RCC 7860 (cell line): ENCODE measurements around the gene RRAGA.
"Not testable (repeated sequence)": the region's sequence is repeated elsewhere in the genome, so short reads cannot be mapped to it uniquely, and the experiment has no call there.

Experiments used
- DNase-seq: peaks from one replicate; pipeline ENCODE4 v3.0.0-alpha.2; 2015; ENCODE audit warnings: low spot score
- FAIRE-seq: peaks from 2 replicates; lab custom pipeline; 2012; peaks lifted over from hg19 to GRCh38; lab: Jason Lieb, UNC

The RRAGA gene

DNA sequence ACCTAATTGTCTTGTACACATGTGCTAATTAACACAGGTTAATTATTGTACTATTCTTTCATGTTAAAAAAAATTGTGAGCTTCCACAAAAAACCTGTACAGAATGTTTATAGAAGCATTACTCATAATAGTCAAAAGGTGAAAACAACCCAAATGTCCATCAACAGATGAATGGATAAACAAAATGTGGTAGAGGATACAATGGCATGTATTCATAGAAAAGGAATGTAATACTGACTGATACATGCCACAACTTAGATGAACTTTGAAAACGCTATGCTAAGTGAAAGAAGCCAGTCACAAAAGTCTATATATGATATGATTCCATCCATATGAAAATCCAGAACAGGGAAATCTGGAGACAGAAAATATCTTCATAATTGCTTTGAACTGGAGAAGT lies 25.6 kb downstream of the RRAGA start:
- FAIRE-seq (no peak), DNase-seq (no peak)

- FAIRE-seq (no peak), DNase-seq (no peak)
Observed at GRCh38 chr9:19085295-19085694, 36.1 kb downstream of the RRAGA start.

DNA sequence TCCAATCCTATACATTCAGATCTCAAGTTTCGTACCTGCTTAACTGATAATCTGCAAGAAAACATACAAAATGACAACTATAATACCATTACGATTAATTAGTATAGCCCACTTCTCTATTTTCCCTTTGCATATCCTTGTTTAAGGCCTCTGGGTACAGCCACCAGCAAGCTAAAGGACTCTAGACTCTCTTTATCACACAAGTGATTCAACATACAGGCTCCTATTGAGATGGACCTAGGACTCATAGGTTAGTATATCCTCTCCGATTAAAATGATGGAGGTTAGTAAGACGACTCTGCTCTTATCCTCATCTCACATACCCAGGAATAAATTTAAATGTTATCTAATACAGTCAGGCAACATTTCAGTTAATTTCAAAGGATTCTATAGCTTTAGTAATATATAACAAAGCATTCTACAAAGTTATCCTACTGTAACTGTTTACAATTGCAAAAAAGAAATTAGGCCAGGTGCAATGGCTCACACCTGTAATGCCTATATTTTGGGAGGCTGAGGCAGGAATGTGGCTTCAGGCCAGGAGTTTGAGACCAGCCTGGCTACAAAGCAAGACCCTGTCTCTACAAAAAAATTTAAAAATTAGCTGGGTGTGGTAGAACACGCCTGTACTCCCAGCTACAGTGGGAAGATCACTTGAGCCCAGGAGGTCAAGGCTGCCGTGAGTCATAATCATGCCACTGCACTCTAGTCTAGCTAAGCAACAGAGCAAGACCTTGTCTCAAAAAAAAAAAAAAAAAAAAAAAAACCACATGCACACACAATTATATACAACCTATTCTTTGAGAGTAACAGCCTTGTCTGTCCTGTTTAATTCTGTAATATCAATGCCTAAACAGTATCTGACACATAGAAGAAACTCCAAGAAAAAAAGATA lies 38.1 kb downstream of the RRAGA start:
- FAIRE-seq, result peak; percentile 90
- DNase-seq, result peak; percentile 67

GRCh38 chr9:19097431-19097830 lies 48.2 kb downstream of the RRAGA start:
- FAIRE-seq, DNase-seq: not testable (repeated sequence)
